IPS DF 19.7 (cell line): Measurements from ENCODE around the gene CACNG4.

Experiments
- DNase-seq: peaks from one replicate; pipeline ENCODE4 v3.0.0-alpha.2; 2013; ENCODE audit warnings: low read depth, low spot score

CACNG4 gene

GRCh38 chr17:66985338-66986237 lies 21.1 kb downstream of the CACNG4 start:
- DNase-seq, result no peak

- no peak for DNase-seq
Observed at GRCh38 chr17:66986659-66987058, 22.2 kb downstream of the CACNG4 start.

GRCh38 chr17:66987059-66987616 lies 22.6 kb downstream of the CACNG4 start:
- DNase-seq, result no peak

- no peak for DNase-seq
Observed at GRCh38 chr17:66988069-66988798, 23.7 kb downstream of the CACNG4 start.

GRCh38 chr17:66989076-66989475 lies 24.6 kb downstream of the CACNG4 start:
- no peak for DNase-seq

- DNase-seq, result no peak
Observed at GRCh38 chr17:66989579-66989978, 25.1 kb downstream of the CACNG4 start.

- DNase-seq, result no peak
Observed at GRCh38 chr17:66990047-66990446, 25.5 kb downstream of the CACNG4 start.

- DNase-seq, result no peak
Observed at GRCh38 chr17:66992911-66993442, 28.5 kb downstream of the CACNG4 start.

GRCh38 chr17:66994361-66994760 lies 29.9 kb downstream of the CACNG4 start:
- no peak for DNase-seq

- DNase-seq, result no peak
Observed at GRCh38 chr17:66994930-66995535, 30.5 kb downstream of the CACNG4 start.

- no peak for DNase-seq
Observed at GRCh38 chr17:66995944-66996343, 31.4 kb downstream of the CACNG4 start.

- no peak for DNase-seq
Observed at GRCh38 chr17:66996926-66997325, 32.4 kb downstream of the CACNG4 start.

GRCh38 chr17:67003231-67003630 lies 38.7 kb downstream of the CACNG4 start:
- DNase-seq, result no peak

GRCh38 chr17:67004181-67004580 lies 39.7 kb downstream of the CACNG4 start:
- no peak for DNase-seq

- DNase-seq, result no peak
Observed at GRCh38 chr17:67007266-67007665, 42.8 kb downstream of the CACNG4 start.

GRCh38 chr17:67008101-67008500 lies 43.6 kb downstream of the CACNG4 start:
- no peak for DNase-seq

- no peak for DNase-seq
Observed at GRCh38 chr17:67011527-67012175, 47.1 kb downstream of the CACNG4 start.

GRCh38 chr17:67013891-67014290 lies 49.4 kb downstream of the CACNG4 start:
- no peak for DNase-seq

- no peak for DNase-seq
Observed at GRCh38 chr17:67015001-67015400, 50.5 kb downstream of the CACNG4 start.

- peak; percentile 25 for DNase-seq
Observed at GRCh38 chr17:67016039-67016762, 51.7 kb downstream of the CACNG4 start.

GRCh38 chr17:67017910-67018309 lies 53.4 kb downstream of the CACNG4 start:
- DNase-seq, result no peak
